Retinal pigment epithelial cell (primary cell): ENCODE data around the gene PTCH1.

Experiments
- DNase-seq: peaks from one replicate; pipeline ENCODE4 v3.0.0-alpha.2; 2010; ENCODE audit warnings: low read depth
- H3K4me3 ChIP-seq: 2 replicates; pipeline ENCODE4 v1.5.1; 2011; ENCODE audit warnings: mild to moderate bottlenecking, low read length, control low read depth, moderate library complexity
- TF ChIP-seq, protein P1 (sequence below): conservative IDR thresholded peaks from 2 replicates; pipeline ENCODE4 v1.5.1; 2011; ENCODE audit warnings: low read depth, low read length, control low read depth, inconsistent platforms

PTCH1 gene

GRCh38 chr9:95552255-95552654, 35.5 kb upstream of the PTCH1 start:
- H3K4me3 ChIP-seq, result no peak overlapping the region
- DNase-seq, result no peak
- TF ChIP-seq, protein P1, sequence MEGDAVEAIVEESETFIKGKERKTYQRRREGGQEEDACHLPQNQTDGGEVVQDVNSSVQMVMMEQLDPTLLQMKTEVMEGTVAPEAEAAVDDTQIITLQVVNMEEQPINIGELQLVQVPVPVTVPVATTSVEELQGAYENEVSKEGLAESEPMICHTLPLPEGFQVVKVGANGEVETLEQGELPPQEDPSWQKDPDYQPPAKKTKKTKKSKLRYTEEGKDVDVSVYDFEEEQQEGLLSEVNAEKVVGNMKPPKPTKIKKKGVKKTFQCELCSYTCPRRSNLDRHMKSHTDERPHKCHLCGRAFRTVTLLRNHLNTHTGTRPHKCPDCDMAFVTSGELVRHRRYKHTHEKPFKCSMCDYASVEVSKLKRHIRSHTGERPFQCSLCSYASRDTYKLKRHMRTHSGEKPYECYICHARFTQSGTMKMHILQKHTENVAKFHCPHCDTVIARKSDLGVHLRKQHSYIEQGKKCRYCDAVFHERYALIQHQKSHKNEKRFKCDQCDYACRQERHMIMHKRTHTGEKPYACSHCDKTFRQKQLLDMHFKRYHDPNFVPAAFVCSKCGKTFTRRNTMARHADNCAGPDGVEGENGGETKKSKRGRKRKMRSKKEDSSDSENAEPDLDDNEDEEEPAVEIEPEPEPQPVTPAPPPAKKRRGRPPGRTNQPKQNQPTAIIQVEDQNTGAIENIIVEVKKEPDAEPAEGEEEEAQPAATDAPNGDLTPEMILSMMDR, result no peak

GRCh38 chr9:95551406-95551805, 34.6 kb upstream of the PTCH1 start:
- H3K4me3 ChIP-seq, result no peak overlapping the region
- no peak for DNase-seq
- TF ChIP-seq, protein P1, result no peak

DNA sequence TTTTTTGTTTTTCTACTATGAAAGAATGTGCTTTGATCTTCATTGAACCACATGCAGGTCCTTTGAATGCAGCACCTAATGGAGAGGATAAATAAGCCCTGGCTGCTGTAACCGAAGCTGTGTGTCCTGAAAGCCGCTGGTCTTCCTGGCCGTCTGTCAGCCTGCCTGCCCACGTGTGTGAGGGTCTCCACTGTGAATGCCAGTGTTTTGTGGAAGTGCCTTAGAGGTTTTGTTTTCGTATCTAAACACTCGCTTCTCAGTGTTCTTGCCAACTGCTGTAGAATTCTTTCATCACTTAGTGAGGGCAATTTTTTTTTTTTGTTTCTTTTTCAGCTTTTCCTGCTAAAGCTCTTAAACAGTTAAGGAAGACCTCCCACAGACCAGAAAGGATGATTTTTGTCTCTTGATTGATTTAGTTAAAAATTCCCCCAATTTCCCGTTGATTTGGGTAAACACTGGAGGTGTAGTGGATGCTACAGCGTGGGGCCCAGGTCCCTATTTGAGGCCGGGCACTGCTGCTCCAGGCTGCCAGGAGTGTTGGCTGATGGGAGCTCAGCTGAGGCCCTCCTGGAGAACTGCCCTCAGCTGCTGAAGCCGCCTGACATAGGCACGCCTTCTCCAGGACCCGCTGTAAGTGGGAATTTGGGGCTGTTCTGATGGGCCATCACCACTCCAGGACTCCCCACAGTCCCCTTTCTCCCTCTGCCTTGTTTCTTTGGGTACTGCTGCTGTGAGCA, 29.2 kb upstream of the PTCH1 start:
- no peak for DNase-seq
- no peak overlapping the region for H3K4me3 ChIP-seq
- TF ChIP-seq, protein P1, result no peak

DNA sequence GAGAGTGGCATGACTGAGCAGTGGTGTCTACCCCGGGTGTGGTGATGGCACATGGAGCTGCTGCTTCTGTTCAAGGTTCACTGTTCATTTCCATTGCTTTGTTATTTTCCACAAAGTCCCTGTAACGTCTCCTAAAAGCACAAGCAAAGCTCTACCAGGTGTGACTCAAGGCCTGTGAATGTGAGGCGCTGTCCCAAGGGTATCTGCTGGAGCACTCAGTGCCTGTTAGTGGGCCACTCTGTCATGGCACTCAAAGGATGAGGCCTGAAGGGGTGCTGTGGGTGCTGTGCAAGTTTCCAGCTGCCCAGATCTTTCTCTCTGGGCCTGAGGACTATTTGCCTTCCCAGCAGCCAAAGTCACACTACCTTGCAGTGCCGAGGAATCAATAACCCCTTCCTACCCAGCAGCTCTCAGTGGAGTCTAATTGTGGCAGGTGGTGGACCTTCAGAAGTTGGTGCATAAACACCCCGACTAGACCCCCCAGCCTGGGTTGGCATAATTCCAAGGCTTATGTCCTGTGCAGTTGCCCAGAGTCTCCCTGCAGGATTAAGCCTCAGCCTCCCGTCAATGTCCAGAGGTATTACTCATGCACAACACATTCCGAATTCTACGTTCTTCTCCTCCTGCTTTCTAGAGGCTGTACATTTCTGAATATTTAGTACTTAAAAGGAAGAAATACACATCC, 17.4 kb upstream of the PTCH1 start:
- TF ChIP-seq, protein P1, result no peak
- no peak for DNase-seq
- H3K4me3 ChIP-seq, result no peak overlapping the region

DNA sequence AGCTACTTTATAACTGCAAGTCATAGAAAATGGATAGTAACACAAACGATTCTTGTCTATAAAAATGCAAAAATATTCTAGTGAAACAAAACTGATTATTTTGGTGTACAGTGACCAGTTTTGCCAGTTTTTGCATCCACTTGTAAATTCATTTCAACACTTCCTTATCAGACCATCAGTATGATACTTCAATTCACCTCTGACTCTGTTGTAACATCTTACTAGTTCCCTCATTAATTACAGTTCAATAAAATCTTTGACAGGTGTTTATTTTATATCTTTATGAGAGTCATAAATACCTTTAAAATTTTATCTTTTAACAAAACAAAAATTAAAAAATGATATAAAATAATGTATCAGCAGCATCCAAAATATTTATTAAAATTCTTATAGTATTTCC, 13.1 kb upstream of the PTCH1 start:
- H3K4me3 ChIP-seq, result no peak overlapping the region
- TF ChIP-seq, protein P1, result no peak
- DNase-seq, result no peak

DNA sequence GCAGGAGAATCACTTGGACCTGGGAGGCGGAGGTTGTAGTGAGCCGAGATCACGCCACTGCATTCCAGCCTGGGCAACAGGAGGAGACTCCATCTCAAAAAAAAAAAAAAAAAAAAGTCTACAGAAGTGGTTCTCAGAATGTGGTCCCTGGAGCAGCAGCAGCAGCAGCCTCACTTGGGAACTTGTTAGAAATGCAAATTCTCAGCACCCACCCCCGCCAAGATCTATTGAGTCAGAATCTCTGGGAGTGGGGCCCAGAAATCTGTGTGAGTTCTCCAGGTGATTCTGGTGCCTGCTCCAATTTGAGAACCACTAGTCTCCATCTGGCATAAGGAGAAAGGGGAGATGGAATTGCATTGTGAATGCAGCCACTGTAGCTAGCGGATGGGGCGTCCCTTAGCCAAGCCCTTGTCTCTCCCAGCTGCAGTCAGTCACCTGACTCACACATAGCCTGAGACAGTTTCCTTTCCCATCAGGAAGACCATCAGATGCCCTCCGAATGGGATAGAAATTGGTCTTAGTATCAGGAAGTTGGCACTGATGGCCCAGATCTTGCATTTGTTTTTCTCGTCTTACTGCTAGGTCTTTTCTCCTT, 12.2 kb upstream of the PTCH1 start:
- no peak overlapping the region for H3K4me3 ChIP-seq
- TF ChIP-seq, protein P1, result no peak
- no peak for DNase-seq

- DNase-seq, result no peak
- H3K4me3 ChIP-seq, result no peak overlapping the region
- TF ChIP-seq, protein P1, result no peak
These were observed 6.2 kb upstream of the PTCH1 start for GRCh38 chr9:95522871-95523370.
